Esophagus muscularis mucosa (tissue), 3 donors: ENCODE results near the gene FAM53A.

Source experiments
- POLR2A ChIP-seq: fragments of 450-650 bp; IDR thresholded peaks from one replicate; pipeline ENCODE4 v1.6.1; 2017; ENCODE audit warnings: antibody characterized with exemption, moderate library complexity, mild to moderate bottlenecking, low read depth
- TF ChIP-seq, protein P1 (sequence below), 3 experiments: fragments of 200-600 bp in 2 of 3; fragments of 450-650 bp in 1 of 3; sonication (generic) in 2 of 3; IDR thresholded peaks; one replicate each; pipeline ENCODE4 v1.5.1; 2017 to 2019; ENCODE audit warnings: antibody characterized with exemption in 3 of 3, mild to moderate bottlenecking in 2 of 3, moderate library complexity in 1 of 3

DNA sequence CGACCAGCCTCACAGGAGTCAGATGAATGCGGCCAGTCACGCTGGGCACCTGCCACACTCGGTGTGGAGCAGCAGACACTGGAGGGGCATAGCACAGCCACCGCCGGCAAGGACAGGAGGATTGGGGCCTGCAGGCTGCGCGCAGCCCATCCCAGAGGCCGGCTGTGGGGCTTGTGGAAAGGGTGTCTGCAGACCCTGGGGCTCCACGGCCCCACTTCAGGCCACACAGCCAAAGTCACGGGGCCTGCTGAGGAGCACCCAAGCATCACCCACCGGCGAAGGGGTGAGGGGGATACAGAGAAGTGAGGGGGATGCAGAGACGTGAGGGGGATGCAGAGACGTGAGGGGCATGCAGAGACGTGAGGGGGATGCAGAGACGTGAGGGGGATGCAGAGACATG is 70.1 kb downstream of the FAM53A start:
- TF ChIP-seq, protein P1, sequence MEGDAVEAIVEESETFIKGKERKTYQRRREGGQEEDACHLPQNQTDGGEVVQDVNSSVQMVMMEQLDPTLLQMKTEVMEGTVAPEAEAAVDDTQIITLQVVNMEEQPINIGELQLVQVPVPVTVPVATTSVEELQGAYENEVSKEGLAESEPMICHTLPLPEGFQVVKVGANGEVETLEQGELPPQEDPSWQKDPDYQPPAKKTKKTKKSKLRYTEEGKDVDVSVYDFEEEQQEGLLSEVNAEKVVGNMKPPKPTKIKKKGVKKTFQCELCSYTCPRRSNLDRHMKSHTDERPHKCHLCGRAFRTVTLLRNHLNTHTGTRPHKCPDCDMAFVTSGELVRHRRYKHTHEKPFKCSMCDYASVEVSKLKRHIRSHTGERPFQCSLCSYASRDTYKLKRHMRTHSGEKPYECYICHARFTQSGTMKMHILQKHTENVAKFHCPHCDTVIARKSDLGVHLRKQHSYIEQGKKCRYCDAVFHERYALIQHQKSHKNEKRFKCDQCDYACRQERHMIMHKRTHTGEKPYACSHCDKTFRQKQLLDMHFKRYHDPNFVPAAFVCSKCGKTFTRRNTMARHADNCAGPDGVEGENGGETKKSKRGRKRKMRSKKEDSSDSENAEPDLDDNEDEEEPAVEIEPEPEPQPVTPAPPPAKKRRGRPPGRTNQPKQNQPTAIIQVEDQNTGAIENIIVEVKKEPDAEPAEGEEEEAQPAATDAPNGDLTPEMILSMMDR (IDR thresholded peaks at IDR 0.05) = no peak
- no peak for TF ChIP-seq POLR2A
